Vagina (tissue), 2 donors: Measurements from ENCODE around the gene LMX1B. TPM values are rescaled to one million over a fixed set of nuclear protein-coding genes. Genes with fewer than 3 reads are reported as not detected.

Experiments used
- DNase-seq, 2 donors: peaks; one replicate each; pipeline ENCODE4 v3.0.0-alpha.2; 2017; ENCODE audit errors: extremely low spot score in 2 of 2
- H3K27ac ChIP-seq: fragments of 200-600 bp; sonication (generic); one replicate; pipeline ENCODE4 v1.5.1; 2019
- H3K27me3 ChIP-seq: fragments of 200-600 bp; sonication (generic); one replicate; pipeline ENCODE4 v1.5.1; 2019
- H3K36me3 ChIP-seq, 2 donors: fragments of 200-600 bp; sonication (generic); one replicate each; pipeline ENCODE4 v1.5.1; 2017 to 2019
- H3K4me1 ChIP-seq: fragments of 200-600 bp; sonication (generic); one replicate; pipeline ENCODE4 v1.5.1; 2019
- H3K4me3 ChIP-seq, 2 donors: fragments of 200-600 bp; sonication (generic); 1 replicate in 1 of 2; 2 replicates in 1 of 2; pipeline ENCODE4 v1.5.1; 2016 to 2019
- H3K9me3 ChIP-seq: fragments of 200-600 bp; sonication (generic); one replicate; pipeline ENCODE4 v1.5.1; 2019
- POLR2A ChIP-seq, 2 donors: fragments of 450-650 bp; IDR thresholded peaks; one replicate each; pipeline ENCODE4 v1.6.1; 2017; ENCODE audit warnings: antibody characterized with exemption in 2 of 2, mild to moderate bottlenecking in 2 of 2, moderate library complexity in 2 of 2
- POLR2AphosphoS5 ChIP-seq, 2 donors: sonication (generic); formaldehyde crosslinking; IDR thresholded peaks; one replicate each; pipeline ENCODE4 v1.9.0; 2017; ENCODE audit warnings: antibody characterized with exemption in 2 of 2, mild to moderate bottlenecking in 2 of 2, low read depth in 1 of 2; ENCODE audit not compliant: insufficient read depth in 1 of 2
- intact Hi-C: fragments of 100-400 bp; cut with DNase I; formaldehyde crosslinking; loops from one replicate; pipeline ENCODE4 v1.15.1; 2023
- total RNA-seq: library from RNA; depleted of rRNA; stranded (reverse); fragments of >200 nt; gene quantifications from one replicate; pipeline ENCODE4 v1.2.3, GENCODE V29; 2016
- TF ChIP-seq, protein P1 (sequence below), 3 experiments: fragments of 450-650 bp in 2 of 3; fragments of 200-600 bp in 1 of 3; sonication (generic) in 1 of 3; IDR thresholded peaks; one replicate each; pipeline ENCODE4 v1.5.1; 2017 to 2019; ENCODE audit warnings: antibody characterized with exemption in 3 of 3, mild to moderate bottlenecking in 2 of 3, moderate library complexity in 2 of 3

The LMX1B gene
- total RNA-seq, 1 donor from 2014 or later = not detected

DNA sequence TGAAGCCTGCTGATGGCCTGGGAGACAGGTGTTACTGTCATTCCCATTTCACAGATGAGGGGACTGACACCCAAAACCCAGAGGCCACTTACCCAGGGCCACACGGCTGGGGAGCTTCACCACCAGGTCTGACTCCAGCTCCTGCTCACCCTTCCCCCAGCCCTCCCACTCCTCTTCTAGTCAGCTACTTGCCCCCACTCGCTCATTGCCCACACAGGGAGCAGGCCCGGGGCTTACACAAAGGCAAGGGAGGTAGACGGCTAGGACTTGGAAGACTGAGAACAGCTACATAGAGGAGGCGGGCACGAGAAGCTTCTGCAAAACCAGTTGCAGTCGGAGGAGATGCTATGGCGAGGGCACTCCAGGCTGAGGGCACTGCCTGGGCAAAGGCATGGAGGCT lies 21.3 kb downstream of the LMX1B start:
- Histone ChIP-seq H3K9me3 (no peaks in the 10 kb centered on the region), H3K4me3 (no peak overlapping the region), H3K27me3 (no peaks in the 10 kb centered on the region), H3K27ac (no peak overlapping the region), H3K4me1 (no peaks in the 10 kb centered on the region), H3K36me3 (no peaks in the 10 kb centered on the region)
- intact Hi-C loops = no loop called here
- no peak for DNase-seq
- no peak for TF ChIP-seq POLR2A (IDR thresholded peaks at IDR 0.05)

DNA sequence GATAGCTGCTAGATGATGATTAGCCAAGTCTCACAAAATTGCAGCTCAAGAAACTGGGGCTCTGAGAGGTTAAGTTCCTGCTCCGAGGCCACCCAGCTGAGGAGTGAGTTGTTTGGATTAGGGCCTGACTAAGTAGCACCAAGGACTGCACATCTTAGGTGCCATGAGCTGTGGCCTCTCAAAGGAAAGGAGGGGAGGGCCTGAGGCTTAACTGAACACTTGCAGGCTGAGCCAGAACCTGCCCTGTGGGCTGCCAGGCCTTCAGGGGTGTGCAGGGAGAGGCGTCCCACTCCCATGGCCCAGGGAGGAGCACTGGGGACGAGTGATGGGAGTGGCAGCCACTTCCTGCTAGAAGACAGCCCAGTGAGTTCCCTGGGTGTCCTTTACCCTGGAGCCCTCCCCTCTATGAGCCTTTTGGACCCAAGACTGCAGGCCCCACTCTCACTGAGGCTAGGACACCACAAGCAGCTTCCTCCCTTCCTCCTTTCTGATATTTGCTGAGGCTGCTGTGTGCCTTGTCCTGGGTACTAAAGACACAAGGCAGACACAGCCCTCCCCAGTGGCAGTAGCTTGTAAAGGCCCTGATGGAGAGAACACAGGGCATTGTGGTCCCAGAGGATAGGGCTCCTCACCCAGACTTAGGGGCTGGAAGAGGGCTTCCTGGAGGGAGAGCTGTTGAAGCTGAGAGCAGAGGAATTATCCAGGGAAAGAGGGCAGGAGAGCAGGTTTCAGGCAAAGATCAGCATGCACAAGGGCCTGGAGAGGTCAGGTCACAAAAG lies 22.1 kb downstream of the LMX1B start:
- no peak overlapping the region for H3K27ac ChIP-seq
- no peaks in the 10 kb centered on the region for H3K27me3 ChIP-seq
- no peak overlapping the region for H3K4me3 ChIP-seq
- no peak for DNase-seq
- no peaks in the 10 kb centered on the region for H3K4me1 ChIP-seq
- TF ChIP-seq POLR2AphosphoS5 (IDR thresholded peaks at IDR 0.05; ENCODE audit: insufficient read depth in 1 of 2, low read depth in 1 of 2) = no peak
- TF ChIP-seq, protein P1, sequence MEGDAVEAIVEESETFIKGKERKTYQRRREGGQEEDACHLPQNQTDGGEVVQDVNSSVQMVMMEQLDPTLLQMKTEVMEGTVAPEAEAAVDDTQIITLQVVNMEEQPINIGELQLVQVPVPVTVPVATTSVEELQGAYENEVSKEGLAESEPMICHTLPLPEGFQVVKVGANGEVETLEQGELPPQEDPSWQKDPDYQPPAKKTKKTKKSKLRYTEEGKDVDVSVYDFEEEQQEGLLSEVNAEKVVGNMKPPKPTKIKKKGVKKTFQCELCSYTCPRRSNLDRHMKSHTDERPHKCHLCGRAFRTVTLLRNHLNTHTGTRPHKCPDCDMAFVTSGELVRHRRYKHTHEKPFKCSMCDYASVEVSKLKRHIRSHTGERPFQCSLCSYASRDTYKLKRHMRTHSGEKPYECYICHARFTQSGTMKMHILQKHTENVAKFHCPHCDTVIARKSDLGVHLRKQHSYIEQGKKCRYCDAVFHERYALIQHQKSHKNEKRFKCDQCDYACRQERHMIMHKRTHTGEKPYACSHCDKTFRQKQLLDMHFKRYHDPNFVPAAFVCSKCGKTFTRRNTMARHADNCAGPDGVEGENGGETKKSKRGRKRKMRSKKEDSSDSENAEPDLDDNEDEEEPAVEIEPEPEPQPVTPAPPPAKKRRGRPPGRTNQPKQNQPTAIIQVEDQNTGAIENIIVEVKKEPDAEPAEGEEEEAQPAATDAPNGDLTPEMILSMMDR (IDR thresholded peaks at IDR 0.05) = no peak
- no peak for TF ChIP-seq POLR2A (IDR thresholded peaks at IDR 0.05)
- intact Hi-C loops = no loop called here
- no peaks in the 10 kb centered on the region for H3K36me3 ChIP-seq
- H3K9me3 ChIP-seq = no peaks in the 10 kb centered on the region

DNA sequence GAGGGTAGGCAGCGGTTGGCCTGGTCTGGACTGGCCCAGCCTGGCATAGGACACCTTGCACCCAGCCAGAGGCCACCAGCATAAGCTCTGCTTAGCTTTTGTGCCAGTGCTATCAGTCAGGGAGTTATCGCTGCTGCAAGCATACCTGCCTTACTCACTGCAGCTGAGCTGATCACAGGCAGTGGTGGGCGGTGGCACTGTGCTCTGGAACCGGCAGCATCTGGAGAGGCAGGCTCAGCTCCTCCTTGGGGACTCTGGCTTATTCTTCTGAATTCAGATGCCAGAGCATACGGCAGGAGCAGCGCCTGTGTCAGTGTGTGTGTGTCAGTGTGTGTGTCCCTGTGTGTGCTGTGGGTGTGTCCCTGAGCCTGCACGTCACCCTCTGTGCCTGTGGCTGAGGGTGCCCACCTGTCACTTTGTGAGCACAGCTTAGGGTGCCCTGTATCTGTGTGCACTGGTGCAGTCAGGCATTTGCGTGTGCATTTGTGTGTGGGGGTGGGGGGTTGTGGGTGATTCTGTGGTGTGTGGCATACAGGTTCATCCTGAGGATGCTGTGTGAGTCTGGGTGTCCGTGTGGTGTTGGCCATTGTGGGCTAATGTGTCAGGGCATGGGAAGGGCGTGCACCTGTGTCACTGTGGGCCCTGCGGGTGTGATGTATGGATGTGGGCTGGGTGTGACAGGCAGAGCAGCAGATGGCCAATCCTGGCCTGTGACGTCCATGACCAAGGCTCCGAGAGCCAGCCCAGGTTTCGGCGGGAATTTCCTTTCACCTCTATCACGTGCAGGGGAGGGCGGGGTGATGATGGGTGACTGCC lies 23.5 kb downstream of the LMX1B start:
- intact Hi-C loops = no loop called here
- Histone ChIP-seq H3K4me1 (no peaks in the 10 kb centered on the region), H3K27ac (no peak overlapping the region), H3K9me3 (no peaks in the 10 kb centered on the region), H3K36me3 (no peaks in the 10 kb centered on the region), H3K4me3 (no peak overlapping the region), H3K27me3 (no peaks in the 10 kb centered on the region)
- TF ChIP-seq, protein P1 (IDR thresholded peaks at IDR 0.05) = no peak
- TF ChIP-seq POLR2AphosphoS5 (IDR thresholded peaks at IDR 0.05; ENCODE audit: insufficient read depth in 1 of 2, low read depth in 1 of 2) = no peak
- TF ChIP-seq POLR2A (IDR thresholded peaks at IDR 0.05) = no peak
- DNase-seq = no peak

DNA sequence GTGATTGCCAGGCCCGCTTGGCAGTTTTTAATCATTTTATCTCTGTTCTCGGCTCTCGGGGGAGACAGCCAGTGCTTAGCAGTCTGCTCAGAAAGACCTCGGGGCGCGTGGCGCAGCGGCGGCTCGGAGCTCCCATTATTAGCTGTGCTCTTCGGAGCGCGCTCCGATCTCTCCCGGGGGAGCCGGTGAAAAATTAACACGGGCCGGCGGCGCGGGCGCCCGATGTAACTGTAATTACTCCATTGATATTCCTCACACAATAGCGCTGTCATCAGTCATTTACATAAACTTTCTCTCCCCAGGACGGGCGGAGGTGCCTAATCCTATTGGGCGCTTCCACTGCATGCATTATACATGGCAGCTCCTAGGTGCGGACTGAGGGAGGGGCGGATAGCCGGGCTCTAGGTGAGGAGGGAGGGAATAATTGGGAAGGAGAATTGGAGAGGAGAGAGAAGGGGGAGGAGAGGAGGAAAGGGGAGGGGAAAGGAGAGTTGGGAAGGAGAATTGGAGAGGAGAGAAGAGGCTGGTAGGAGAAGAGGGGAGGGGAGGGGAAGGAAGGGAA lies 24.9 kb downstream of the LMX1B start:
- Histone ChIP-seq H3K4me3 (no peak overlapping the region), H3K27ac (no peak overlapping the region), H3K4me1 (no peaks in the 10 kb centered on the region), H3K36me3 (no peaks in the 10 kb centered on the region), H3K9me3 (no peaks in the 10 kb centered on the region), H3K27me3 (no peaks in the 10 kb centered on the region)
- intact Hi-C loops = no loop called here
- TF ChIP-seq POLR2A (IDR thresholded peaks at IDR 0.05) = no peak
- TF ChIP-seq POLR2AphosphoS5 (IDR thresholded peaks at IDR 0.05; ENCODE audit: insufficient read depth in 1 of 2, low read depth in 1 of 2) = no peak
- TF ChIP-seq, protein P1 (IDR thresholded peaks at IDR 0.05) = no peak
- no peak for DNase-seq

DNA sequence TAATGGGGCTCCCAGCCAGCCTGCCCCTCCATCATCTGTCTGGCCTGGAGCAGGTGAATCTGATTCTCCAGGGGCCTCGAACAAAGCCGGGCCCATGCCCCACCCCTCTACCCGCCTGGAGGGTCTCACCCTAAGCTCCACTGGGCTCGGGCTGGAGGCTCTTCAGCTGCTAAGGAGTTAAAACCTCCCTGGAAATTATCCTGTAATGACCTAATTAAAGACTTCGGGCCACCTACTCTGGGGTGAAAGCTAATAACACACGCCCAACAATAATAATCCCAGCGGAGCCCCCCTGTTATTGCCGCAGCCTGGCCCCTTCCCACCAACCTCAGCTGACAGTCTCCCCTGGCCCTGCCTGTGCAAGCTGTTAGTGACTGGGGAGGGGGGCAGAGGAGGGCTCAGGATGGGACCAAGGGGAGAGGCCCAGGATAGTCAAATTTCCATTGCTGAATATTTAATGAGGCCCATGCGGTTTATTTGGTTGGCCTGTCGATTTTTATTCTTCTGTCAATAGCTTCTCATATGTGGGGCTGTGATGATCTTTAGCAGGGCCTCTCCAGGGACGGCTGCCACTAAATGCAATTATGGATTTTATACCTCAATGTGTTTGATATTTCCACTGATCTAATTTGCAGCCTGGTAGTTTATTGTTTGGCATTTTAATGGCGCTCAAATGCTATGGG lies 25.7 kb downstream of the LMX1B start:
- H3K4me3 ChIP-seq = no peak overlapping the region
- H3K36me3 ChIP-seq = no peaks in the 10 kb centered on the region
- H3K27ac ChIP-seq = no peak overlapping the region
- intact Hi-C loops = no loop called here
- no peak for DNase-seq
- no peaks in the 10 kb centered on the region for H3K4me1 ChIP-seq
- no peaks in the 10 kb centered on the region for H3K9me3 ChIP-seq
- TF ChIP-seq, protein P1 (IDR thresholded peaks at IDR 0.05) = no peak
- TF ChIP-seq POLR2AphosphoS5 (IDR thresholded peaks at IDR 0.05; ENCODE audit: insufficient read depth in 1 of 2, low read depth in 1 of 2) (no peak), POLR2A (IDR thresholded peaks at IDR 0.05) (no peak)
- peaks cover 2% of the 10 kb centered on the region for H3K27me3 ChIP-seq
